NCI-H2227 treated with DMSO at 0.1 percent for 48 hours (cell line): Measurements from ENCODE around the gene SRRM5.
"Not testable (repeated sequence)": the region's sequence is repeated elsewhere in the genome, so short reads cannot be mapped to it uniquely, and the experiment has no call there.

Experiments used
- DNase-seq: peaks from one replicate; lab custom pipeline; 2025; lab: John Stamatoyannopoulos, UW

The SRRM5 gene, protein sequence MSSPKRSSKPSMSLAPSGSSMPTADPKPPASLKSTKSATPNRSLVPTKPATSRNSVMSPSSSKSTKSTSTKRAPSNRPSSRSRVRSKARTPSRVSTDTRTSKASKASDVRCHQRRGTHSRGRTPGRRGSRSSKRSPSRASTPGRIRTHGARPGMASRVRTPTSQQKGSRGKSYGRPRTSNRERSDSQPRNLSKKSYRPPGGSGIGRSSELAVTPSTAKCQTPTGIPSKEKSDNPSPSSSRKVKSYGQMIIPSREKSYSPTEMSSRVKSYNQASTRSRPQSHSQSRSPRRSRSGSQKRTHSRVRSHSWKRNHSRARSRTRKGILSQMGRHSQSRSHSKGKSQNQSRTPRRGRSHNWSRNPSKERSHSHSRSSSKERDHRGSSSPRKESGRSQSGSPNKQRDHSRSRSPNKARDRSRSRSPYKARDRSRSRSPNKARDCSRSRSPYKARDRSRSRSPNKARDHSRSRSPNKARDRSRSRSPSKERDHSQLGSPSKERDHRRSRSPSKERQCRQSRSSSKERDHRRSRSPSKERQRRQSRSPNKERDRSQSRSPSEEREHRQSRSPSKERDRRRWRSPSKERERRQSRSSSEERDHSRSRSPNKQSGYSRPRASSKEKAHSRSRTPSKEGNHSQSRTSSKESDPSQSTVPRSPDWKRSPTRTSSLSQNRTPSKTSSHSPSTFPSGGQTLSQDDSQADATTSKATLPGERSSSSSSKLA

DNA sequence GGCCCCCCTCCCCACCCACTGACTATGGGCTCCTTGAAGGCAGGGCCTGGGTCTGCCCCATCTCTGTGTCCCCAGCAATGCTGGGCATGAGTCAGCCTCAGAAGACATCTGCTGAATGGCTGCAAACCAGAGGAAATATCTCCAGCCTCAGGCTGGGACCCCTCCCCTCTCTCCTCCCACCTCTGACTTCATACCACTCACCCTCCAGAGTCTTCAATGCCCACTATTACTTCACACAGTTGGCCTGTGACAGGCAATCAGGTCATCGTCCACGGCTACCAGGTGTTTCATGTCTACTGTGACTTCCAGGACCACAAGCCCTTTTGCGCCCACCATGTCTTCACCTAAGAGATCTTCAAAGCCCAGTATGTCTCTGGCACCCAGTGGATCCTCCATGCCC is at the start of gene SRRM5:
Gene SRRM5, plus strand, starts transcription at position 301 of the 400 bp plus-strand sequence. Its CDS starts 34 bp downstream, at position 335.
- DNase-seq: no peak

GRCh38 chr19:43562226-43562697 is 49.6 kb upstream of the SRRM5 start:
- no peak for DNase-seq

DNA sequence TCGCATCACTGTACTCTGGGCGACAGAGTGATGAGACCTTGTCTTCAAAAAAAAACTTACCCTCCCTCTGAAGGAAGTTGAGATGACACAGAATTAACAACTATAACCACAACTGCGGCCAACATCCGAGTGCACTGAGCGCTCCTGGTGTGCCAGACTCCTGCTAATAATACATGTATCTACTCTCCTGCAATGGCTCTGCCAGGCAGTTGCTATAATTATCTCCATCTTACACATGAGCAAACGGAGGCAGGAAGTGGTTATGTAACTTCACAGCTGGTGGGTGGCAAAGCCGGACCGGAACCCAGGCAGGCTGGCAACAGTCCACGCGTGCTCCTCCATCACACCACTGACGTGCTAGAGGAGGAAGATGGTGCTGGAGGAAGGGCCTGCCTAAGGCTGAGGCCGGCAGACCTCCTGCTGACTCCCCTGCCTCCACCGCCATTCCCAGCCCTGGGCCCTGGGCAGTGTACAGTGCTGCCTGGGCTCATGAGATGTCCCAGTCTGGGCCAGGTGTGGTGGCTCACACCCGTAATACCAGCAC is 49.1 kb upstream of the SRRM5 start:
- DNase-seq: peak; percentile 39

GRCh38 chr19:43563816-43564457 is 48.0 kb upstream of the SRRM5 start:
- no peak for DNase-seq

DNA sequence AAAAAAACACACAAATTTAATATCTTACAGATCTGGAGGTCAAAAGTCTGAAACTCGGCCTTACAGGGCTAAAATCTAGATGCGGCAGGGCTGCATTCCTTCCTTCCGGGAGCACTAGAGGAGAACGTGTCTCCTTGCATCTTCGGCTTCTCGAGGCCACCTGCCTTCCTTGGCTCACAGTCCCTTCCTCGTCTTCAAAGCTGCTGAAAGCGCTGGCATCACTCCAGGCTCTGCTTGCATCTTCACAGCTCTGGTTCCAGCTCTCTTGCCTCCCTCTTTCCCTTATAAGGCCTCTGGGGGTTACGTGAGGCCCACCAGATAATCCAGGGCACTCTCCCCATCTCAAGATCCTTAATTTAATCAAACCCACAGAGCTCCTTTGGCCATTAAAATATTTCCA is 47.1 kb upstream of the SRRM5 start:
- no peak for DNase-seq

DNA sequence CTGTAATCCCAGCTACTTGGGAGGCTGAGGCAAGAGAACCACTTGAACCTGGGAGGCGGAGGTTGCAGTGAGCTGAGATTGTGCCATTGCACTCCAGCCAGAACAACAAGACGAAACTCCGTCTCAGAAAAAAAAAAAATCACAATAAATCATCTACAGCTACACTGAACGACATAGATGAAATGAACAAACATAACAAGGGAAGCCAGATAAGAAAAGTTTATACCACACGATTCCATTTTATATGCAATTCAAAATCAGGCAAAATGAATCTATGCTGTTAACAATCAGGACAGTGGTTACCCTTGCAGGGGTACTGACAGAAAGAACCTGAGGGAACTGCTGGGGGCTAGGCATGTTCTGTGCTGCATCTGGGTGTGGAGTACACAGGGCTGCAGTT is 42.2 kb upstream of the SRRM5 start:
- DNase-seq: no peak

- DNase-seq: no peak
Measured at GRCh38 chr19:43570174-43570791, 41.6 kb upstream of the SRRM5 start.

- DNase-seq: no peak
Measured at GRCh38 chr19:43572171-43572588, 39.7 kb upstream of the SRRM5 start.

DNA sequence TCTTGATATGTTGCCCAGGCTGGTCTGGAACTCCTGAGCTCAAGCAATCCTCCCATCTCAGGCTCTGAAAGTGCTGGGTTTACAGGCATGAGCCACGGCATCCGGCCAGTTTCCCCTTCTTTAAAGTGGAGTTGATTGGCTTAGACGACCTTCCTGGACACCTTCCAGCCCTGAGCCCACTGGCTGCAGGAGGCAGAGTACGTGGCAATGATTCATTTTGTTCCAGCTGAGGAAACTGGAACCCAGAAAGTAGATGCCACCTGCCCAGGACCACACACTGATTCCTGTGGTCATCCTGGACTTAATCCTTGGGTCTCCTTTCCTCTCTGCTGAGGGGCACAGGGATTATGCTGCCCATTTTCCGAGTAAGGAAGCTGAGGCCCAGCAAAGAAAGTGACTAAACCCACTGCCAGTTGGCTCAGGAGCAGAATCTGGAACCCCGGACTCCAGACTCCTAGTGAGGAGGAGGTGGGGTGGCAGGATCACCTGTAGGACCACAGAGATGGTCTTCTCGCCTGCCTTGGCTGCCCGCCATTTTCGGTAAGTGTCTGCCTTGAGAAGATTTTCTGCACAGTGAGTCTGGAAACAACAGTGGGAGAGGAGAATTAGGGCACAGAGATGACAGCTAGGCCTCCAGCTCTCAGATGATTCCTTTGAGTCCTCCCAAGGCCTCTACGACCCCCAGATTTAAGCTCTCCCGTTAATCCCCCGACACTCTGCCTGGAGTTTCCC is 37.3 kb upstream of the SRRM5 start:
- DNase-seq: no peak

DNA sequence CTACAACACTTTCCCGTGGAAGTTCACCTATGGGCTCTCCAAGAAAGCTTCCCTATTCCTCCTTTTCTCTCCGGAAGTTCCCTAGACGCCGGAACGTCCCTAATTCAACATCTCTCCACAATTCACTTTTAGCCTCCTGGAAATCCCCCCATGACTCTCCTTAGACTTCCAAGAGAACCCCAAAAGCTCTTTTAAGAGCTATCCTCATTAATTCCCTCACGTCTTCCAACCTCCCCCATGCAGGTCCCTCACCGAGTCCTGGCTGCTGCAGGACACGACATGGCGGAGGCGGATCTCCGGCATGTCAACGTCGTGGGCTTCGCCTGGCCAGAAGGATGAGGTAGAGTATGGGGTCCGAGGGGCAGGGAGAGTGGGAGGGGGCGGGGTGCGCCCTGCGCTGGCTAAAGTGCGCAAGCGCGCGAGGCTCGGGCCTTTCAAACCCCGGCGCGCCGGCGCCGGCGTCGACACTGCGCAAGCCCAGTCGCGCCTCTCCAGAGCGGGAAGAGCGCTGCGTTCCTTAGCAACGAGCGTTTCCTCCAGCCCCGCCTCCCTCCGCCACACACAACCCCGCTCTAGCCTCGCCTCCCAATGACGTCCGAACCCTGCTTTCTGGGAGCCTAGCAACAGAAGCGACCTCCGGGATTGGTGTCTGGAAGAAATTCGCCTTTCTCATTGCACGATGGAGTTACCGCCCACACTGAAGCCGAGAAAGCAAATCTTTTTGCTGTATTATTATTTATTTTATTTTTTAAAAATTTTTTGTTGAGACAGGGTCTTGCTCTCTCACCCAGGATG is 36.5 kb upstream of the SRRM5 start, which contains the start of the genes PINLYP and XRCC1:
Gene PINLYP, plus strand, starts transcription at position 646 of the 795 bp plus-strand sequence. CDS start 1,391 bp downstream, outside the sequence.
Gene XRCC1, minus strand, starts transcription at position 372 of the 795 bp plus-strand sequence. Its CDS starts 69 bp downstream, at position 303.
- DNase-seq: peak; percentile 95

GRCh38 chr19:43575955-43576878 is 35.7 kb upstream of the SRRM5 start:
- DNase-seq: peak; percentile 69

- DNase-seq: no peak
Measured at GRCh38 chr19:43578787-43579186, 33.1 kb upstream of the SRRM5 start.

GRCh38 chr19:43581467-43581866 is 30.4 kb upstream of the SRRM5 start:
- DNase-seq: no peak

DNA sequence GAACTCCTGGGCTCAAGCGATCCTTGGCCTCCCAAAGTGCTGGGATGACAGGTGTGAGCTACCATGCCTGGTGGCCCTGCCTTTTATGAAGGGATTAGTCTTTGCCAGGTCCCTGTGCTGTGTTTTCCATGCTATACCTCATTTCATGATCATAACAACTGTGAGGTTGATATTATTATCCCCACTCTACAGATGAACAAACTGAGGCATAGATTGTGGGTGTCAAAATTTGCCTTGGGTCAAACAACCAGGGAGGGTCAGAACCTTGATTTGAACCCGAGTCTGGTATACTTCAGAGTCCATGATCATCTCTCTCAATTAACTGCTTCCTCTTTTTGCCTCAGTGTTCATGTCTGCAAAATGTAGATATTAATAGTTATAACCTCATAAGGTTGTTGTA is 29.4 kb upstream of the SRRM5 start:
- no peak for DNase-seq

DNA sequence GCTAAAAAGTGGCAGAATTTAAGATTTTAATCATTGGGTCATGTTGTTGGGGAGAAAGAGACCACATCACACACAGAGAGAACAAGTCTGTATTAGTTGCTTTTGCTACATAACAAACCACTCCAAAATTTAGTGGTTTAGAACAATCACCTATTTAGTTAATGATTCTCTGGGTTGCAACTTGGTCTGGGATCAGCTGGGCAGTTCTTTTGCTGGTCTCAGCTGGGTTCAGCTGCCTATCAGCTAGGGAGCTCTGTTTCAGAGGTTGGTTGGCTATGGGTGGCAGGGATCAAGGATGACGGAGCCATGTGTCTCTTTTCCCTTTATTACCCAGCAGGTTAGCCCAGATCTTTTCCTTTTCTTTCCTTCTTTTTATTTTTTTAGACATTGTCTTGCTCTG is 27.4 kb upstream of the SRRM5 start:
- no peak for DNase-seq

DNA sequence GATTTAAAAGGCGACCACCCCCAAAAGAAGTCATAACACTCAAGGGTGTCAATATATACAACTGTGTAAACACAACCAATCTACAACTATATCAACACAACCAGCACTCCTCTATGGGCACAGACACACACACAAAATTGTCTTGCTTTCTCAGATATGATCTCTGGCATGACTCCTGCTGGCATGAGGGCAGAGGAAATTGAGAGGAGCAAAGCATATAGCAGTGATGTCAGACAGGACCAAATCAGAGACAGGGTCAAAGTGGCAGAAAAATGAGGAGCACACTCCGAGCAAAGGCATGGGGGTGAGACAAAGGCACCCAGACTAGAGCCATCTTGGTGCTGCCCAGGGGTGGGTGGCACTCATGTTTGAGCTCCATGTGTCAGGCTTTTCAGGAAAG is 25.5 kb upstream of the SRRM5 start:
- DNase-seq: no peak

DNA sequence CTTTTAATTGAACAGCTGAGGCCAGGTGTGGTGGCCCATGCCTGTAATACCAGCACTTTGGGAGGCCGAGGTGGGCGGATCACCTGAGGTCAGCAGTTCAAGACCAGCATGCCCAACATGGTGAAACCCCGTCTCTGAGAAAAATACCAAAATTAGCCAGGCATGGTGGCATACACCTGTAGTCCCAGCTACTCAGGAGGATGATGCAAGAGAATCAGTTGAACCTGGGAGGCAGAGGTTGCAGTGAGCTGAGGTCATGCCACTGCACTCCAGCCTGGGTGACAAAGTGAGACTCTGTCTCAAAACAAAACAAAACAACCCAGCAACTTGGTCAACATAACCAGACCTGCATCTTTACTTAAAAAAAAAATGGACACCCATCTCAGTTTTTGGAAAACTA is 24.9 kb upstream of the SRRM5 start:
- not testable (repeated sequence) for DNase-seq

DNA sequence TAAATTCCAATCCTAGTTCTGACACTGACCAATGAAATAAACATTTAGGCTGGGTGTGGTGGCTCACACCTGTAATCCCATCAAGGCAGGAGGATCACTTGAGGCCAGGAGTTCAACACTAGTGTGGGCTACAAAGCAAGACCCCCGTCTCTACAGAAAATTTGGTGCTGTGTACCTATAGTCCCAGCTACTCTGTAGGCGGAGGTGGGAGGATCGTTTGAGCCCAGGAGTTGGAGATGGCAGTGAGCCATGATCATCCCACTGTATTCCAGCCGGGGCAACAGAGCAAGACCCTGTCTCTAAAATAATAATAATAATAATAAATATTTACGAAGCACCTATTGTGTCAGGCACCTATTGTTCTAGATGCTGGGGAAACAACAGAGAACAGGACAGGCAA is 22.6 kb upstream of the SRRM5 start:
- DNase-seq: no peak

- no peak for DNase-seq
Measured at GRCh38 chr19:43589678-43590077, 22.2 kb upstream of the SRRM5 start.
